GM23338 (cell line): ENCODE results near the gene TTC33. TPM values are rescaled to one million over a fixed set of nuclear protein-coding genes. Genes with fewer than 3 reads are reported as not detected.

Source experiments
- ATAC-seq: fragments of 200-7000 bp; cut with Tn5 transposase; 3 replicates; pipeline ENCODE4 v1.9.1; 2020
- DNase-seq: peaks from one replicate; pipeline ENCODE4 v3.0.0-alpha.2; 2015; ENCODE audit warnings: low spot score
- H2AFZ ChIP-seq: fragments of 200-600 bp; sonication (generic); 2 replicates; pipeline ENCODE4 v1.8.0; 2016; ENCODE audit warnings: antibody characterized with exemption, mild to moderate bottlenecking, moderate library complexity
- H3F3A ChIP-seq: fragments of 200-600 bp; sonication (generic); replicated peaks from 2 replicates; pipeline ENCODE4 v1.8.0; 2017; ENCODE audit warnings: antibody characterized with exemption, mixed run types, low read depth
- H3K27ac ChIP-seq: fragments of 200-600 bp; sonication (generic); 2 replicates; pipeline ENCODE4 v1.6.1; 2016; ENCODE audit warnings: low read depth
- H3K27me3 ChIP-seq: fragments of 200-600 bp; sonication (generic); 2 replicates; pipeline ENCODE4 v1.8.0; 2016; ENCODE audit warnings: mild to moderate bottlenecking, mixed run types, moderate library complexity; ENCODE audit not compliant: insufficient read depth
- H3K36me3 ChIP-seq: fragments of 200-600 bp; sonication (generic); 2 replicates; pipeline ENCODE4 v1.8.0; 2016; ENCODE audit warnings: mild to moderate bottlenecking; ENCODE audit not compliant: insufficient read depth
- H3K4me1 ChIP-seq: fragments of 200-600 bp; sonication (generic); 2 replicates; pipeline ENCODE4 v1.8.0; 2016; ENCODE audit warnings: mild to moderate bottlenecking, moderate library complexity; ENCODE audit not compliant: insufficient read depth
- H3K4me2 ChIP-seq: fragments of 200-600 bp; sonication (generic); 2 replicates; pipeline ENCODE4 v1.7.1; 2017; ENCODE audit warnings: mixed run types
- H3K4me3 ChIP-seq: fragments of 200-600 bp; sonication (generic); 2 replicates; pipeline ENCODE4 v1.6.1; 2016; ENCODE audit warnings: mixed run types
- H3K79me2 ChIP-seq: fragments of 200-600 bp; sonication (generic); replicated peaks from 2 replicates; pipeline ENCODE4 v1.8.0; 2017; ENCODE audit warnings: mild to moderate bottlenecking; ENCODE audit not compliant: insufficient read depth
- H3K9me2 ChIP-seq: fragments of 200-600 bp; sonication (generic); 2 replicates; pipeline ENCODE4 v1.8.0; 2017; ENCODE audit not compliant: insufficient read depth
- H4K20me1 ChIP-seq: fragments of 200-600 bp; sonication (generic); replicated peaks from 2 replicates; pipeline ENCODE4 v1.8.0; 2017; ENCODE audit warnings: mild to moderate bottlenecking; ENCODE audit not compliant: insufficient read depth
- H3K27ac Mint-ChIP-seq: 2 replicates; pipeline ENCODE4 v1.8.0; 2020; ENCODE audit warnings: inconsistent platforms, mild to moderate bottlenecking, moderate library complexity, mixed read lengths
- H3K27me3 Mint-ChIP-seq: 3 replicates; pipeline ENCODE4 v1.8.0; 2022; ENCODE audit warnings: low read depth, mild to moderate bottlenecking, moderate library complexity, mixed read lengths, inconsistent platforms; ENCODE audit not compliant: insufficient read depth, poor library complexity
- H3K36me3 Mint-ChIP-seq: 3 replicates; pipeline ENCODE4 v1.8.0; 2021; ENCODE audit warnings: low read depth, mild to moderate bottlenecking, inconsistent platforms, moderate library complexity, mixed read lengths
- H3K4me1 Mint-ChIP-seq: 3 replicates; pipeline ENCODE4 v1.8.0; 2020; ENCODE audit warnings: mild to moderate bottlenecking, inconsistent platforms, mixed read lengths
- H3K4me3 Mint-ChIP-seq: 3 replicates; pipeline ENCODE4 v1.8.0; 2021; ENCODE audit warnings: moderate library complexity, mild to moderate bottlenecking, inconsistent platforms, mixed read lengths
- H3K9me3 Mint-ChIP-seq: 3 replicates; pipeline ENCODE4 v1.8.0; 2020; ENCODE audit warnings: moderate library complexity, mild to moderate bottlenecking, inconsistent platforms, mixed read lengths
- CREB1 ChIP-seq: fragments of 250-450 bp; sonication (Bioruptor Pico); IDR thresholded peaks from 2 replicates; pipeline ENCODE4 v1.5.0; 2020; ENCODE audit warnings: low read depth, mild to moderate bottlenecking, moderate library complexity
- EZH2 ChIP-seq: fragments of 200-600 bp; sonication (generic); IDR thresholded peaks from one replicate; pipeline ENCODE4 v1.8.0; 2017; ENCODE audit warnings: antibody characterized with exemption, mild to moderate bottlenecking, low read depth; ENCODE audit not compliant: unreplicated experiment
- EZH2phosphoT487 ChIP-seq: fragments of 200-600 bp; sonication (generic); IDR thresholded peaks from one replicate; pipeline ENCODE4 v1.8.1; 2018; ENCODE audit warnings: antibody characterized with exemption; ENCODE audit not compliant: unreplicated experiment
- JUNB ChIP-seq: IDR thresholded peaks from one replicate; pipeline ENCODE4 v1.6.1; 2016; ENCODE audit warnings: antibody characterized with exemption; ENCODE audit not compliant: unreplicated experiment
- NANOG ChIP-seq: IDR thresholded peaks from 2 replicates; pipeline ENCODE4 v1.6.1; 2016; ENCODE audit warnings: antibody characterized with exemption, borderline replicate concordance
- POLR2AphosphoS5 ChIP-seq: IDR thresholded peaks from 2 replicates; pipeline ENCODE4 v1.6.1; 2016; ENCODE audit warnings: antibody characterized with exemption, low read depth
- STAT1 ChIP-seq: IDR thresholded peaks from one replicate; pipeline ENCODE4 v1.6.1; 2016; ENCODE audit warnings: antibody characterized with exemption; ENCODE audit not compliant: unreplicated experiment
- ZNF114 ChIP-seq: fragments of 250-450 bp; sonication (Bioruptor Pico); IDR thresholded peaks from 2 replicates; pipeline ENCODE4 v1.5.0; 2020; ENCODE audit warnings: mild to moderate bottlenecking, moderate library complexity
- ZNF331 ChIP-seq: fragments of 250-450 bp; sonication (Bioruptor Pico); IDR thresholded peaks from 2 replicates; pipeline ENCODE4 v1.5.0; 2020; ENCODE audit warnings: low read depth, mild to moderate bottlenecking, moderate library complexity
- polyA plus RNA-seq: library from polyadenylated mRNA; unstranded; fragments of >200 nt; fragmentation: Nextera tagmentation; extraction: Ambion mirVana; gene quantifications from 2 replicates; pipeline ENCODE4 v1.2.1, GENCODE V29; 2016
- total RNA-seq: library from RNA; depleted of rRNA; stranded (reverse); fragments of >200 nt; shearing (Covaris generic); gene quantifications from 2 replicates; pipeline ENCODE4 v1.2.3, GENCODE V29; 2014
- TF ChIP-seq, protein P1 (sequence below), 2 experiments: fragments of 200-600 bp in 1 of 2; sonication (generic) in 1 of 2; conservative IDR thresholded peaks; 2 replicates each; pipeline versions ENCODE4 v1.5.1 to v1.6.1; 2016 to 2017; ENCODE audit warnings: antibody characterized with exemption in 2 of 2, low read depth in 2 of 2, mild to moderate bottlenecking in 2 of 2, moderate library complexity in 1 of 2
- TF ChIP-seq, protein P2 (sequence below): IDR thresholded peaks from one replicate; pipeline ENCODE4 v1.6.1; 2018; ENCODE audit warnings: antibody characterized with exemption; ENCODE audit not compliant: unreplicated experiment
- TF ChIP-seq, protein P3 (sequence below): fragments of 250-450 bp; sonication (Bioruptor Pico); IDR thresholded peaks from 2 replicates; pipeline ENCODE4 v1.5.0; 2020; ENCODE audit warnings: mild to moderate bottlenecking, moderate library complexity
- TF ChIP-seq, protein P4 (sequence below): IDR thresholded peaks from 2 replicates; pipeline ENCODE4 v1.6.1; 2016; ENCODE audit warnings: antibody characterized with exemption

Gene TTC33
- total and polyA plus RNA-seq, 2 experiments from 2014 or later: 4.1 to 11.5 TPM

DNA sequence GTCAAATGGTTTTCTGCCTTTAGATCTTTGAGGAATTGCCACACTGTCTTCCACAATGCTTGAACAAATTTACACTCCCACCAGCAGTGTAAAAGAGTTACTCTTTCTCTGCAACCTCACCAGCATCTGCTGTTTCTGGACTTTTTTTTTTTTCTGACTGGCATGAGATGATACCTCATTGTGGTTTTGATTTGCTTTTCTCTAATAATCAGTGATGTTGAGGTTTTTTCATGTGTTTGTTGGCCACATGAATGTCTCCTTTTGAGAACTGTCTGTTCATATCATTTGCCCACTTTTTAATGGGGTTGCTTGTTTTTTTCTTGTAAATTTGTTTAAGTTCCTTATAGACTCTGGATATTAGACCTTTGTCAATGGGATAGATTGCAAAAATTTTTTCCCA, 205.3 kb downstream of the TTC33 start:
- no peak overlapping the region for H3K4me2 ChIP-seq
- Mint-ChIP-seq H3K27me3 (no peaks in the 10 kb centered on the region), H3K27ac (no peak overlapping the region), H3K4me1 (peaks cover 9% of the 10 kb centered on the region; the same call in 2 of the 3 replicates), H3K36me3 (no peaks in the 10 kb centered on the region), H3K4me3 (no peak overlapping the region), H3K9me3 (no peaks in the 10 kb centered on the region)
- H4K20me1 ChIP-seq: no peaks in the 10 kb centered on the region
- TF ChIP-seq ZNF331 (CRISPR knock-in tag) (no peak), EZH2 (no peak), STAT1 (no peak), POLR2AphosphoS5 (no peak), JUNB (no peak), CREB1 (CRISPR knock-in tag) (no peak), NANOG (no peak), EZH2phosphoT487 (no peak), ZNF114 (CRISPR knock-in tag) (no peak)
- TF ChIP-seq, protein P1, sequence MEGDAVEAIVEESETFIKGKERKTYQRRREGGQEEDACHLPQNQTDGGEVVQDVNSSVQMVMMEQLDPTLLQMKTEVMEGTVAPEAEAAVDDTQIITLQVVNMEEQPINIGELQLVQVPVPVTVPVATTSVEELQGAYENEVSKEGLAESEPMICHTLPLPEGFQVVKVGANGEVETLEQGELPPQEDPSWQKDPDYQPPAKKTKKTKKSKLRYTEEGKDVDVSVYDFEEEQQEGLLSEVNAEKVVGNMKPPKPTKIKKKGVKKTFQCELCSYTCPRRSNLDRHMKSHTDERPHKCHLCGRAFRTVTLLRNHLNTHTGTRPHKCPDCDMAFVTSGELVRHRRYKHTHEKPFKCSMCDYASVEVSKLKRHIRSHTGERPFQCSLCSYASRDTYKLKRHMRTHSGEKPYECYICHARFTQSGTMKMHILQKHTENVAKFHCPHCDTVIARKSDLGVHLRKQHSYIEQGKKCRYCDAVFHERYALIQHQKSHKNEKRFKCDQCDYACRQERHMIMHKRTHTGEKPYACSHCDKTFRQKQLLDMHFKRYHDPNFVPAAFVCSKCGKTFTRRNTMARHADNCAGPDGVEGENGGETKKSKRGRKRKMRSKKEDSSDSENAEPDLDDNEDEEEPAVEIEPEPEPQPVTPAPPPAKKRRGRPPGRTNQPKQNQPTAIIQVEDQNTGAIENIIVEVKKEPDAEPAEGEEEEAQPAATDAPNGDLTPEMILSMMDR (conservative IDR thresholded peaks at IDR 0.05; ENCODE audit: low read depth in 2 of 2): no peak
- TF ChIP-seq, protein P2, sequence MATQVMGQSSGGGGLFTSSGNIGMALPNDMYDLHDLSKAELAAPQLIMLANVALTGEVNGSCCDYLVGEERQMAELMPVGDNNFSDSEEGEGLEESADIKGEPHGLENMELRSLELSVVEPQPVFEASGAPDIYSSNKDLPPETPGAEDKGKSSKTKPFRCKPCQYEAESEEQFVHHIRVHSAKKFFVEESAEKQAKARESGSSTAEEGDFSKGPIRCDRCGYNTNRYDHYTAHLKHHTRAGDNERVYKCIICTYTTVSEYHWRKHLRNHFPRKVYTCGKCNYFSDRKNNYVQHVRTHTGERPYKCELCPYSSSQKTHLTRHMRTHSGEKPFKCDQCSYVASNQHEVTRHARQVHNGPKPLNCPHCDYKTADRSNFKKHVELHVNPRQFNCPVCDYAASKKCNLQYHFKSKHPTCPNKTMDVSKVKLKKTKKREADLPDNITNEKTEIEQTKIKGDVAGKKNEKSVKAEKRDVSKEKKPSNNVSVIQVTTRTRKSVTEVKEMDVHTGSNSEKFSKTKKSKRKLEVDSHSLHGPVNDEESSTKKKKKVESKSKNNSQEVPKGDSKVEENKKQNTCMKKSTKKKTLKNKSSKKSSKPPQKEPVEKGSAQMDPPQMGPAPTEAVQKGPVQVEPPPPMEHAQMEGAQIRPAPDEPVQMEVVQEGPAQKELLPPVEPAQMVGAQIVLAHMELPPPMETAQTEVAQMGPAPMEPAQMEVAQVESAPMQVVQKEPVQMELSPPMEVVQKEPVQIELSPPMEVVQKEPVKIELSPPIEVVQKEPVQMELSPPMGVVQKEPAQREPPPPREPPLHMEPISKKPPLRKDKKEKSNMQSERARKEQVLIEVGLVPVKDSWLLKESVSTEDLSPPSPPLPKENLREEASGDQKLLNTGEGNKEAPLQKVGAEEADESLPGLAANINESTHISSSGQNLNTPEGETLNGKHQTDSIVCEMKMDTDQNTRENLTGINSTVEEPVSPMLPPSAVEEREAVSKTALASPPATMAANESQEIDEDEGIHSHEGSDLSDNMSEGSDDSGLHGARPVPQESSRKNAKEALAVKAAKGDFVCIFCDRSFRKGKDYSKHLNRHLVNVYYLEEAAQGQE: no peak
- TF ChIP-seq, protein P3, sequence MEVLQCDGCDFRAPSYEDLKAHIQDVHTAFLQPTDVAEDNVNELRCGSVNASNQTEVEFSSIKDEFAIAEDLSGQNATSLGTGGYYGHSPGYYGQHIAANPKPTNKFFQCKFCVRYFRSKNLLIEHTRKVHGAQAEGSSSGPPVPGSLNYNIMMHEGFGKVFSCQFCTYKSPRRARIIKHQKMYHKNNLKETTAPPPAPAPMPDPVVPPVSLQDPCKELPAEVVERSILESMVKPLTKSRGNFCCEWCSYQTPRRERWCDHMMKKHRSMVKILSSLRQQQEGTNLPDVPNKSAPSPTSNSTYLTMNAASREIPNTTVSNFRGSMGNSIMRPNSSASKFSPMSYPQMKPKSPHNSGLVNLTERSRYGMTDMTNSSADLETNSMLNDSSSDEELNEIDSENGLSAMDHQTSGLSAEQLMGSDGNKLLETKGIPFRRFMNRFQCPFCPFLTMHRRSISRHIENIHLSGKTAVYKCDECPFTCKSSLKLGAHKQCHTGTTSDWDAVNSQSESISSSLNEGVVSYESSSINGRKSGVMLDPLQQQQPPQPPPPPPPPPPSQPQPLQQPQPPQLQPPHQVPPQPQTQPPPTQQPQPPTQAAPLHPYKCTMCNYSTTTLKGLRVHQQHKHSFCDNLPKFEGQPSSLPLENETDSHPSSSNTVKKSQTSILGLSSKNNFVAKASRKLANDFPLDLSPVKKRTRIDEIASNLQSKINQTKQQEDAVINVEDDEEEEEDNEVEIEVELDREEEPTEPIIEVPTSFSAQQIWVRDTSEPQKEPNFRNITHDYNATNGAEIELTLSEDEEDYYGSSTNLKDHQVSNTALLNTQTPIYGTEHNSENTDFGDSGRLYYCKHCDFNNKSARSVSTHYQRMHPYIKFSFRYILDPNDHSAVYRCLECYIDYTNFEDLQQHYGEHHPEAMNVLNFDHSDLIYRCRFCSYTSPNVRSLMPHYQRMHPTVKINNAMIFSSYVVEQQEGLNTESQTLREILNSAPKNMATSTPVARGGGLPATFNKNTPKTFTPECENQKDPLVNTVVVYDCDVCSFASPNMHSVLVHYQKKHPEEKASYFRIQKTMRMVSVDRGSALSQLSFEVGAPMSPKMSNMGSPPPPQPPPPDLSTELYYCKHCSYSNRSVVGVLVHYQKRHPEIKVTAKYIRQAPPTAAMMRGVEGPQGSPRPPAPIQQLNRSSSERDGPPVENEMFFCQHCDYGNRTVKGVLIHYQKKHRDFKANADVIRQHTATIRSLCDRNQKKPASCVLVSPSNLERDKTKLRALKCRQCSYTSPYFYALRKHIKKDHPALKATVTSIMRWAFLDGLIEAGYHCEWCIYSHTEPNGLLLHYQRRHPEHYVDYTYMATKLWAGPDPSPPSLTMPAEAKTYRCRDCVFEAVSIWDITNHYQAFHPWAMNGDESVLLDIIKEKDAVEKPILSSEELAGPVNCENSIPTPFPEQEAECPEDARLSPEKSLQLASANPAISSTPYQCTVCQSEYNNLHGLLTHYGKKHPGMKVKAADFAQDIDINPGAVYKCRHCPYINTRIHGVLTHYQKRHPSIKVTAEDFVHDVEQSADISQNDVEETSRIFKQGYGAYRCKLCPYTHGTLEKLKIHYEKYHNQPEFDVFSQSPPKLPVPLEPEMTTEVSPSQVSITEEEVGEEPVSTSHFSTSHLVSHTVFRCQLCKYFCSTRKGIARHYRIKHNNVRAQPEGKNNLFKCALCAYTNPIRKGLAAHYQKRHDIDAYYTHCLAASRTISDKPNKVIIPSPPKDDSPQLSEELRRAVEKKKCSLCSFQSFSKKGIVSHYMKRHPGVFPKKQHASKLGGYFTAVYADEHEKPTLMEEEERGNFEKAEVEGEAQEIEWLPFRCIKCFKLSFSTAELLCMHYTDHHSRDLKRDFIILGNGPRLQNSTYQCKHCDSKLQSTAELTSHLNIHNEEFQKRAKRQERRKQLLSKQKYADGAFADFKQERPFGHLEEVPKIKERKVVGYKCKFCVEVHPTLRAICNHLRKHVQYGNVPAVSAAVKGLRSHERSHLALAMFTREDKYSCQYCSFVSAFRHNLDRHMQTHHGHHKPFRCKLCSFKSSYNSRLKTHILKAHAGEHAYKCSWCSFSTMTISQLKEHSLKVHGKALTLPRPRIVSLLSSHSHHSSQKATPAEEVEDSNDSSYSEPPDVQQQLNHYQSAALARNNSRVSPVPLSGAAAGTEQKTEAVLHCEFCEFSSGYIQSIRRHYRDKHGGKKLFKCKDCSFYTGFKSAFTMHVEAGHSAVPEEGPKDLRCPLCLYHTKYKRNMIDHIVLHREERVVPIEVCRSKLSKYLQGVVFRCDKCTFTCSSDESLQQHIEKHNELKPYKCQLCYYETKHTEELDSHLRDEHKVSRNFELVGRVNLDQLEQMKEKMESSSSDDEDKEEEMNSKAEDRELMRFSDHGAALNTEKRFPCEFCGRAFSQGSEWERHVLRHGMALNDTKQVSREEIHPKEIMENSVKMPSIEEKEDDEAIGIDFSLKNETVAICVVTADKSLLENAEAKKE (CRISPR knock-in tag): no peak
- TF ChIP-seq, protein P4, sequence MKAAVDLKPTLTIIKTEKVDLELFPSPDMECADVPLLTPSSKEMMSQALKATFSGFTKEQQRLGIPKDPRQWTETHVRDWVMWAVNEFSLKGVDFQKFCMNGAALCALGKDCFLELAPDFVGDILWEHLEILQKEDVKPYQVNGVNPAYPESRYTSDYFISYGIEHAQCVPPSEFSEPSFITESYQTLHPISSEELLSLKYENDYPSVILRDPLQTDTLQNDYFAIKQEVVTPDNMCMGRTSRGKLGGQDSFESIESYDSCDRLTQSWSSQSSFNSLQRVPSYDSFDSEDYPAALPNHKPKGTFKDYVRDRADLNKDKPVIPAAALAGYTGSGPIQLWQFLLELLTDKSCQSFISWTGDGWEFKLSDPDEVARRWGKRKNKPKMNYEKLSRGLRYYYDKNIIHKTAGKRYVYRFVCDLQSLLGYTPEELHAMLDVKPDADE: no peak
- DNase-seq (no peak), ATAC-seq (no peak)
- no peaks in the 10 kb centered on the region for H3K9me2 ChIP-seq
- H3K79me2 ChIP-seq: no peaks in the 10 kb centered on the region
- peaks cover 8% of the 10 kb centered on the region; the same call in 1 of the 2 replicates for H3K4me1 ChIP-seq
- H3F3A ChIP-seq: no peaks in the 10 kb centered on the region
- H3K27me3 ChIP-seq: no peaks in the 10 kb centered on the region
- H3K27ac ChIP-seq: no peak overlapping the region
- no peak overlapping the region for H3K4me3 ChIP-seq
- H2AFZ ChIP-seq: no peak overlapping the region
- H3K36me3 ChIP-seq: no peaks in the 10 kb centered on the region
